Activated T-cell treated with anti-CD3 and anti-CD28 coated beads, Interleukin-2, amount 50 U/mL, for 72 hours (primary cell): ENCODE data around the gene EDA. TPM values are rescaled to one million over a fixed set of nuclear protein-coding genes. Genes with fewer than 3 reads are reported as not detected.

Source experiments
- ATAC-seq, 2 donors: fragments of 150-1000 bp; cut with Tn5 transposase; replicated peaks in 1 of 2; 2 replicates each; pipeline ENCODE4 v1.10.0; 2021; ENCODE audit warnings: moderate library complexity in 2 of 2, mild to moderate bottlenecking in 1 of 2
- DNase-seq, 2 donors: peaks; one replicate each; pipeline ENCODE4 v3.0.0; 2021 to 2022; ENCODE audit warnings: mixed read lengths in 1 of 2
- H3K27ac Mint-ChIP-seq: one replicate; pipeline ENCODE4 v1.8.0; 2022; ENCODE audit warnings: mild to moderate bottlenecking, moderate library complexity, mixed read lengths
- H3K27me3 Mint-ChIP-seq: one replicate; pipeline ENCODE4 v1.8.0; 2022; ENCODE audit warnings: low read depth, mixed read lengths
- H3K36me3 Mint-ChIP-seq, 2 donors: one replicate each; pipeline ENCODE4 v1.8.0; 2022; ENCODE audit warnings: mixed read lengths in 2 of 2, mild to moderate bottlenecking in 1 of 2; ENCODE audit not compliant: insufficient read depth in 2 of 2
- H3K4me1 Mint-ChIP-seq: one replicate; pipeline ENCODE4 v1.8.0; 2022; ENCODE audit warnings: low read depth, mixed read lengths
- H3K4me3 Mint-ChIP-seq, 2 donors: one replicate each; pipeline ENCODE4 v1.8.0; 2022; ENCODE audit warnings: mild to moderate bottlenecking in 2 of 2, mixed read lengths in 2 of 2, moderate library complexity in 2 of 2
- H3K9me3 Mint-ChIP-seq, 2 donors: one replicate each; pipeline ENCODE4 v1.8.0; 2022; ENCODE audit warnings: mixed read lengths in 2 of 2
- total RNA-seq, 2 donors: library from RNA; stranded (reverse); gene quantifications; one replicate each; pipeline ENCODE4 v1.2.3, GENCODE V29; 2022

EDA gene
- total RNA-seq = 1 to 10 TPM; 2.2 to 4.3 TPM

GRCh38 chrX:69615779-69616456 lies at the start of gene EDA:
Gene EDA (plus strand): TSS chrX:69616113.
- no peaks in the 10 kb centered on the region for H3K36me3 Mint-ChIP-seq
- peak within 1 kb of the TSS; percentile 86 to 88 for H3K4me3 Mint-ChIP-seq
- H3K4me1 Mint-ChIP-seq = no peaks in the 10 kb centered on the region
- H3K27ac Mint-ChIP-seq = no peak within 1 kb of the TSS
- ATAC-seq = peak; percentile 97
- H3K9me3 Mint-ChIP-seq = no peaks in the 10 kb centered on the region
- H3K27me3 Mint-ChIP-seq = peaks cover 47% of the 10 kb centered on the region
- peak; percentile 74 to 81 for DNase-seq

GRCh38 chrX:69568828-69569227 lies 47.1 kb upstream of the EDA start:
- Mint-ChIP-seq H3K4me3 (no peak overlapping the region), H3K27ac (no peak overlapping the region), H3K27me3 (peaks cover 18% of the 10 kb centered on the region), H3K36me3 (no peaks in the 10 kb centered on the region), H3K4me1 (no peaks in the 10 kb centered on the region), H3K9me3 (peaks cover 0 to 2% of the 10 kb centered on the region in 2 donors)
- DNase-seq (no peak), ATAC-seq (no peak)

- Mint-ChIP-seq H3K4me1 (no peaks in the 10 kb centered on the region), H3K27me3 (peaks cover 13% of the 10 kb centered on the region), H3K27ac (no peak overlapping the region), H3K9me3 (no peaks in the 10 kb centered on the region), H3K4me3 (no peak overlapping the region), H3K36me3 (peaks cover 0 to 1% of the 10 kb centered on the region in 2 donors)
- ATAC-seq (no peak), DNase-seq (no peak)
Measured at GRCh38 chrX:69597399-69597798, 18.5 kb upstream of the EDA start.

- DNase-seq = no peak
- H3K4me1 Mint-ChIP-seq = no peaks in the 10 kb centered on the region
- no peak overlapping the region for H3K27ac Mint-ChIP-seq
- no peaks in the 10 kb centered on the region for H3K9me3 Mint-ChIP-seq
- peaks cover 13% of the 10 kb centered on the region for H3K27me3 Mint-ChIP-seq
- H3K36me3 Mint-ChIP-seq = peaks cover 0 to 1% of the 10 kb centered on the region in 2 donors
- no peak for ATAC-seq
- H3K4me3 Mint-ChIP-seq = no peak overlapping the region
Measured at GRCh38 chrX:69600182-69600581, 15.7 kb upstream of the EDA start.

- Mint-ChIP-seq H3K9me3 (no peaks in the 10 kb centered on the region), H3K4me3 (no peak overlapping the region), H3K4me1 (no peaks in the 10 kb centered on the region), H3K36me3 (no peaks in the 10 kb centered on the region), H3K27me3 (peaks cover 14% of the 10 kb centered on the region), H3K27ac (no peak overlapping the region)
- ATAC-seq (no peak), DNase-seq (no peak)
Measured at GRCh38 chrX:69603566-69604194, 12.2 kb upstream of the EDA start.

GRCh38 chrX:69605521-69605920 lies 10.4 kb upstream of the EDA start:
- Mint-ChIP-seq H3K4me3 (no peak overlapping the region), H3K4me1 (no peaks in the 10 kb centered on the region), H3K27ac (no peak overlapping the region), H3K27me3 (peaks cover 16% of the 10 kb centered on the region), H3K9me3 (no peaks in the 10 kb centered on the region), H3K36me3 (no peaks in the 10 kb centered on the region)
- ATAC-seq = no peak
- no peak for DNase-seq

- DNase-seq (no peak), ATAC-seq (peak; percentile 51 to 88)
- H3K27me3 Mint-ChIP-seq = peaks cover 16% of the 10 kb centered on the region
- H3K4me1 Mint-ChIP-seq = no peaks in the 10 kb centered on the region
- H3K9me3 Mint-ChIP-seq = no peaks in the 10 kb centered on the region
- no peak overlapping the region for H3K4me3 Mint-ChIP-seq
- H3K27ac Mint-ChIP-seq = no peak overlapping the region
- H3K36me3 Mint-ChIP-seq = no peaks in the 10 kb centered on the region
Measured at GRCh38 chrX:69607616-69608015, 8.3 kb upstream of the EDA start.

- Mint-ChIP-seq H3K27ac (no peak overlapping the region), H3K4me3 (no peak overlapping the region), H3K9me3 (no peaks in the 10 kb centered on the region), H3K4me1 (no peaks in the 10 kb centered on the region), H3K36me3 (no peaks in the 10 kb centered on the region), H3K27me3 (peaks cover 35% of the 10 kb centered on the region)
- ATAC-seq = no peak
- no peak for DNase-seq
Measured at GRCh38 chrX:69613946-69614345, 2.0 kb upstream of the EDA start.

- H3K4me1 Mint-ChIP-seq = no peaks in the 10 kb centered on the region
- H3K27ac Mint-ChIP-seq = no peak overlapping the region
- peaks cover 45% of the 10 kb centered on the region for H3K27me3 Mint-ChIP-seq
- no peaks in the 10 kb centered on the region for H3K36me3 Mint-ChIP-seq
- H3K4me3 Mint-ChIP-seq = no peak overlapping the region
- no peaks in the 10 kb centered on the region for H3K9me3 Mint-ChIP-seq
- DNase-seq = no peak
- no peak for ATAC-seq
Measured at GRCh38 chrX:69614886-69615285, 1.0 kb upstream of the EDA start.

- Mint-ChIP-seq H3K4me1 (no peaks in the 10 kb centered on the region), H3K4me3 (peak overlapping the region; percentile 60 to 65), H3K9me3 (no peaks in the 10 kb centered on the region), H3K27me3 (peaks cover 47% of the 10 kb centered on the region), H3K36me3 (no peaks in the 10 kb centered on the region), H3K27ac (no peak overlapping the region)
- DNase-seq (no peak), ATAC-seq (no peak)
Measured at GRCh38 chrX:69615342-69615741, 571 bp upstream of the EDA start.

GRCh38 chrX:69616457-69617203 lies 717 bp downstream of the EDA start:
- DNase-seq (peak; percentile 2 to 3), ATAC-seq (peak; percentile 26 to 38)
- Mint-ChIP-seq H3K4me3 (peak overlapping the region; percentile 86 to 88), H3K27me3 (peaks cover 51% of the 10 kb centered on the region), H3K36me3 (no peaks in the 10 kb centered on the region), H3K9me3 (no peaks in the 10 kb centered on the region), H3K27ac (no peak overlapping the region), H3K4me1 (peaks cover 5% of the 10 kb centered on the region)

- H3K4me3 Mint-ChIP-seq = peak overlapping the region in 1 of 2 donors; percentile 60
- H3K27me3 Mint-ChIP-seq = peaks cover 61% of the 10 kb centered on the region
- ATAC-seq (no peak), DNase-seq (no peak)
- H3K27ac Mint-ChIP-seq = peak overlapping the region; percentile 57
- peaks cover 0 to 1% of the 10 kb centered on the region in 2 donors for H3K9me3 Mint-ChIP-seq
- peaks cover 0 to 4% of the 10 kb centered on the region in 2 donors for H3K36me3 Mint-ChIP-seq
- H3K4me1 Mint-ChIP-seq = peaks cover 6% of the 10 kb centered on the region
Measured at GRCh38 chrX:69618803-69619202, 2.9 kb downstream of the EDA start.

GRCh38 chrX:69626129-69626528 lies 10.2 kb downstream of the EDA start:
- Mint-ChIP-seq H3K27ac (peak overlapping the region; percentile 96), H3K36me3 (peaks cover 3 to 10% of the 10 kb centered on the region in 2 donors), H3K27me3 (peaks cover 52% of the 10 kb centered on the region), H3K9me3 (peaks cover 0 to 7% of the 10 kb centered on the region in 2 donors), H3K4me3 (peak overlapping the region in 1 of 2 donors; percentile 73), H3K4me1 (peaks cover 5% of the 10 kb centered on the region)
- ATAC-seq (peak in 1 of 2 donors; percentile 17), DNase-seq (no peak)
